Esophagus muscularis mucosa (tissue), 4 donors: Measurements from ENCODE around the gene SEC14L1. TPM values are rescaled to one million over a fixed set of nuclear protein-coding genes. Genes with fewer than 3 reads are reported as not detected.
"Not testable (repeated sequence)": the region's sequence is repeated elsewhere in the genome, so short reads cannot be mapped to it uniquely, and the experiment has no call there.

Source experiments
- DNase-seq: peaks from one replicate; pipeline ENCODE4 v3.0.0-alpha.2; 2017; ENCODE audit errors: extremely low spot score
- H3K27ac ChIP-seq, 4 donors: fragments of 200-600 bp; sonication (generic); replicated peaks in 1 of 4; 1 replicate in 3 of 4; 2 replicates in 1 of 4; pipeline ENCODE4 v1.5.1; 2016 to 2019; ENCODE audit warnings: mild to moderate bottlenecking in 1 of 4
- H3K27me3 ChIP-seq, 4 donors: fragments of 200-600 bp; sonication (generic); one replicate each; pipeline versions ENCODE4 v1.5.1 to v1.6.0; 2016 to 2019
- H3K36me3 ChIP-seq, 4 donors: fragments of 200-600 bp; sonication (generic); one replicate each; pipeline ENCODE4 v1.5.1; 2016 to 2019
- H3K4me1 ChIP-seq, 4 donors: fragments of 200-600 bp; sonication (generic); one replicate each; pipeline ENCODE4 v1.5.1; 2016 to 2019
- H3K4me3 ChIP-seq, 4 donors: fragments of 200-600 bp; sonication (generic); 1 replicate in 2 of 4; 2 replicates in 2 of 4; pipeline ENCODE4 v1.5.1; 2016 to 2019; ENCODE audit warnings: mild to moderate bottlenecking in 4 of 4, moderate library complexity in 1 of 4
- H3K9me3 ChIP-seq, 4 donors: fragments of 200-600 bp; sonication (generic); 1 replicate in 3 of 4; 2 replicates in 1 of 4; pipeline ENCODE4 v1.5.1; 2016 to 2019
- EP300 ChIP-seq: sonication (generic); formaldehyde crosslinking; IDR thresholded peaks from one replicate; pipeline ENCODE4 v1.6.1; 2017; ENCODE audit warnings: antibody characterized with exemption
- POLR2A ChIP-seq: fragments of 450-650 bp; IDR thresholded peaks from one replicate; pipeline ENCODE4 v1.6.1; 2017; ENCODE audit warnings: antibody characterized with exemption, moderate library complexity, mild to moderate bottlenecking, low read depth
- POLR2AphosphoS5 ChIP-seq, 2 donors: sonication (generic); formaldehyde crosslinking; IDR thresholded peaks; one replicate each; pipeline ENCODE4 v1.6.1; 2017; ENCODE audit warnings: antibody characterized with exemption in 2 of 2
- WGBS: methylation state at CpG from one replicate; pipeline ENCODE4 v1.1.5; 2018; 5-methylcytosine and 5-hydroxymethylcytosine counted together
- intact Hi-C: fragments of 100-400 bp; cut with DNase I; formaldehyde crosslinking; loops from one replicate; pipeline ENCODE4 v1.15.1; 2023
- total RNA-seq, 4 donors: library from RNA; depleted of rRNA; stranded (reverse); fragments of >200 nt; gene quantifications; one replicate each; pipeline versions ENCODE4 v1.1.0 to v1.2.1, GENCODE V29; 2016
- TF ChIP-seq, protein P1 (sequence below), 3 experiments: fragments of 200-600 bp in 2 of 3; fragments of 450-650 bp in 1 of 3; sonication (generic) in 2 of 3; IDR thresholded peaks; one replicate each; pipeline ENCODE4 v1.5.1; 2017 to 2019; ENCODE audit warnings: antibody characterized with exemption in 3 of 3, mild to moderate bottlenecking in 2 of 3, moderate library complexity in 1 of 3

SEC14L1 gene
- total RNA-seq, 4 donors from 2014 or later = 40.7 to 96.4 (median 64.4) TPM

DNA sequence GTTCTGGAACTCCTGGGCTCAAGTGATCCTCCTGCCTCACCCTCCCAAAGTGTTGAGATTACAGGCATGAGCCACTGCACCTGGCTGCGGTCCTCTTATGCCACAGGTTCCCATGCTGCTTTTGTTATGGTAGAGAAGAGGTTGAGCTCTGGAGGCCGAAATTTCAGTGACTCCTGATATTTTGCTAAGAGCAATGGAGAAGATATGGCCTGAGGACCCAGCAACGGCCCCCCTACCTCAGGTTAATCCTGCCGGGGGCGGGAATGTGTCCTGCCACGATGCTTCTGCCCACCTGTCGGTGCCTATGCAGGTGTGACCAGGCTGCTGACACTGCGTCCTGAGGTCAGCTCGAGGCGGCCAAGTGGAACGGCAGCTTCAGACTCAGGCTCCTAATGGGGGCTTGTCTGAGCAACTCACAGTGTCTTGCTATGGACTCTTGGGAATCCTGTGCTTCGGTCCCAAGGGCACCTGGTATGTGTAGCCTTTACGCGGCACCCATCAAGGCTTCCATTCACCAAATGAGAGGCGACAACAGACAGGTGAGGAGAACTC lies 7.6 kb upstream of the SEC14L1 start:
- Histone ChIP-seq H3K27ac (peak overlapping the region in 1 of 4 donors; percentile 21), H3K4me1 (peaks cover 5 to 29% (median 18%) of the 10 kb centered on the region in 4 donors), H3K36me3 (peaks cover 0 to 24% (median 0%) of the 10 kb centered on the region in 4 donors), H3K9me3 (no peaks in the 10 kb centered on the region), H3K27me3 (no peaks in the 10 kb centered on the region), H3K4me3 (no peak overlapping the region)
- no peak for DNase-seq
- 93% methylated on average over 9 of the region's 15 CpGs for WGBS
- TF ChIP-seq POLR2A (no peak), EP300 (no peak), POLR2AphosphoS5 (IDR thresholded peaks at IDR 0.05) (no peak)
- TF ChIP-seq, protein P1, sequence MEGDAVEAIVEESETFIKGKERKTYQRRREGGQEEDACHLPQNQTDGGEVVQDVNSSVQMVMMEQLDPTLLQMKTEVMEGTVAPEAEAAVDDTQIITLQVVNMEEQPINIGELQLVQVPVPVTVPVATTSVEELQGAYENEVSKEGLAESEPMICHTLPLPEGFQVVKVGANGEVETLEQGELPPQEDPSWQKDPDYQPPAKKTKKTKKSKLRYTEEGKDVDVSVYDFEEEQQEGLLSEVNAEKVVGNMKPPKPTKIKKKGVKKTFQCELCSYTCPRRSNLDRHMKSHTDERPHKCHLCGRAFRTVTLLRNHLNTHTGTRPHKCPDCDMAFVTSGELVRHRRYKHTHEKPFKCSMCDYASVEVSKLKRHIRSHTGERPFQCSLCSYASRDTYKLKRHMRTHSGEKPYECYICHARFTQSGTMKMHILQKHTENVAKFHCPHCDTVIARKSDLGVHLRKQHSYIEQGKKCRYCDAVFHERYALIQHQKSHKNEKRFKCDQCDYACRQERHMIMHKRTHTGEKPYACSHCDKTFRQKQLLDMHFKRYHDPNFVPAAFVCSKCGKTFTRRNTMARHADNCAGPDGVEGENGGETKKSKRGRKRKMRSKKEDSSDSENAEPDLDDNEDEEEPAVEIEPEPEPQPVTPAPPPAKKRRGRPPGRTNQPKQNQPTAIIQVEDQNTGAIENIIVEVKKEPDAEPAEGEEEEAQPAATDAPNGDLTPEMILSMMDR (IDR thresholded peaks at IDR 0.05) = no peak
- intact Hi-C loops = no loop called here

- 90% methylated on average over 8 of the region's 8 CpGs for whole genome bisulfite sequencing
- H3K36me3 ChIP-seq = peaks cover 0 to 24% (median 0%) of the 10 kb centered on the region in 4 donors
- H3K4me1 ChIP-seq = peaks cover 9 to 26% (median 14%) of the 10 kb centered on the region in 4 donors
- H3K9me3 ChIP-seq = no peaks in the 10 kb centered on the region
- no peaks in the 10 kb centered on the region for H3K27me3 ChIP-seq
- no peak overlapping the region for H3K27ac ChIP-seq
- H3K4me3 ChIP-seq = no peak overlapping the region
- DNase-seq = no peak
- TF ChIP-seq POLR2AphosphoS5 (IDR thresholded peaks at IDR 0.05) = no peak
- no peak for TF ChIP-seq POLR2A
- TF ChIP-seq EP300 = no peak
- TF ChIP-seq, protein P1 (IDR thresholded peaks at IDR 0.05) = no peak
- intact Hi-C loops = no loop called here
These were observed 4.4 kb upstream of the SEC14L1 start for GRCh38 chr17:77136420-77136767.

GRCh38 chr17:77137111-77137510 lies 3.7 kb upstream of the SEC14L1 start:
- Histone ChIP-seq H3K4me3 (no peak overlapping the region), H3K27ac (no peak overlapping the region), H3K9me3 (no peaks in the 10 kb centered on the region), H3K27me3 (no peaks in the 10 kb centered on the region), H3K4me1 (peaks cover 10 to 27% (median 17%) of the 10 kb centered on the region in 4 donors), H3K36me3 (peaks cover 0 to 28% (median 0%) of the 10 kb centered on the region in 4 donors)
- DNase-seq = no peak
- 83% methylated on average over 3 of the region's 3 CpGs for WGBS
- intact Hi-C loops = no loop called here
- TF ChIP-seq POLR2A (no peak), POLR2AphosphoS5 (IDR thresholded peaks at IDR 0.05) (no peak), EP300 (no peak)
- TF ChIP-seq, protein P1 (IDR thresholded peaks at IDR 0.05) = no peak

- DNase-seq, H3K9me3 ChIP-seq, H3K27ac ChIP-seq, H3K4me3 ChIP-seq, intact Hi-C loops, H3K27me3 ChIP-seq: not testable (repeated sequence)
- peaks cover 0 to 31% (median 2%) of the 10 kb centered on the region in 4 donors for H3K36me3 ChIP-seq
- WGBS = 56% methylated on average over 3 of the region's 3 CpGs
- peaks cover 10 to 28% (median 25%) of the 10 kb centered on the region in 4 donors for H3K4me1 ChIP-seq
These were observed 2.9 kb upstream of the SEC14L1 start for GRCh38 chr17:77137886-77138285.

GRCh38 chr17:77140166-77140877 lies 447 bp upstream of the SEC14L1 start:
- DNase-seq = peak; percentile 100
- Histone ChIP-seq H3K27me3 (no peaks in the 10 kb centered on the region), H3K4me3 (peak overlapping the region; percentile 90 to 99 (median 97)), H3K27ac (peak overlapping the region; percentile 92 to 96 (median 96)), H3K9me3 (no peaks in the 10 kb centered on the region), H3K36me3 (peaks cover 6 to 37% (median 21%) of the 10 kb centered on the region in 4 donors), H3K4me1 (peaks cover 12 to 50% (median 35%) of the 10 kb centered on the region in 4 donors)
- intact Hi-C loops = loop anchor here (2.0 kb wide), 1 partner anchor 44 kb away; no protein-coding TSS in a partner anchor
- TF ChIP-seq EP300 (no peak), POLR2AphosphoS5 (IDR thresholded peaks at IDR 0.05) (peak; percentile 97 to 98), POLR2A (peak; percentile 89)
- TF ChIP-seq, protein P1 (IDR thresholded peaks at IDR 0.05) = peak in 1 of 3 experiments; percentile 3
- 0% methylated on average over 9 of the region's 67 CpGs for WGBS
